GM21528 (cell line): ENCODE data around the gene MSANTD1.

Source experiments
- ATAC-seq: cut with Tn5 transposase; IDR thresholded peaks from one replicate; pipeline ENCODE4 v1.9.1; 2021; ENCODE audit warnings: mild to moderate bottlenecking, moderate library complexity; ENCODE audit not compliant: unreplicated experiment, low FRiP score

The MSANTD1 gene

GRCh38 chr4:3248811-3249661, at the start of gene MSANTD1:
MSANTD1 (plus strand) TSS chr4:3249159; CDS start chr4:3249223, 64 bp downstream.
- no peak for ATAC-seq

GRCh38 chr4:3199653-3200422, 49.1 kb upstream of the MSANTD1 start:
- ATAC-seq, result no peak

- no peak for ATAC-seq
Measured at GRCh38 chr4:3200423-3201090, 48.4 kb upstream of the MSANTD1 start.

GRCh38 chr4:3201718-3202702, 46.9 kb upstream of the MSANTD1 start:
- no peak for ATAC-seq

- no peak for ATAC-seq
Measured at GRCh38 chr4:3202836-3203820, 45.8 kb upstream of the MSANTD1 start.

- no peak for ATAC-seq
Measured at GRCh38 chr4:3203971-3204431, 45.0 kb upstream of the MSANTD1 start.

GRCh38 chr4:3205995-3206394, 43.0 kb upstream of the MSANTD1 start:
- ATAC-seq, result no peak

- no peak for ATAC-seq
Measured at GRCh38 chr4:3206439-3207100, 42.4 kb upstream of the MSANTD1 start.

GRCh38 chr4:3207531-3208037, 41.4 kb upstream of the MSANTD1 start:
- no peak for ATAC-seq

GRCh38 chr4:3208826-3209225, 40.1 kb upstream of the MSANTD1 start:
- ATAC-seq, result no peak

- no peak for ATAC-seq
Measured at GRCh38 chr4:3209551-3210325, 39.2 kb upstream of the MSANTD1 start.

GRCh38 chr4:3210467-3210866, 38.5 kb upstream of the MSANTD1 start:
- no peak for ATAC-seq

GRCh38 chr4:3211866-3212265, 37.1 kb upstream of the MSANTD1 start:
- no peak for ATAC-seq

GRCh38 chr4:3212391-3213105, 36.4 kb upstream of the MSANTD1 start:
- no peak for ATAC-seq

GRCh38 chr4:3213106-3213425, 35.9 kb upstream of the MSANTD1 start:
- no peak for ATAC-seq

- ATAC-seq, result no peak
Measured at GRCh38 chr4:3213661-3214250, 35.2 kb upstream of the MSANTD1 start.
